A549 (cell line): ENCODE data around the gene FSTL4.

Source experiments
- CBX2 ChIP-seq: fragments of 200-600 bp; sonication (generic); IDR thresholded peaks from 2 replicates; pipeline ENCODE4 v1.6.1; 2016; ENCODE audit warnings: low read depth, mild to moderate bottlenecking, borderline replicate concordance
- CHD2 ChIP-seq: fragments of 150-350 bp; IDR thresholded peaks from 2 replicates; pipeline ENCODE4 v1.6.1; 2014; ENCODE audit warnings: low read length; ENCODE audit not compliant: partially characterized antibody
- CTCF ChIP-seq: fragments of >200 bp; sonication (Bioruptor Twin); formaldehyde crosslinking; IDR thresholded peaks from 3 replicates; pipeline ENCODE4 v1.5.1; 2016
- FOSL2 ChIP-seq, 2 experiments: fragments of 450-650 bp in 1 of 2; fragments of >200 bp in 1 of 2; sonication (Bioruptor Twin) in 1 of 2; formaldehyde crosslinking; IDR thresholded peaks; 2 replicates each; pipeline versions ENCODE4 v1.5.0 to v1.6.1; 2016 to 2020; ENCODE audit warnings: mild to moderate bottlenecking in 1 of 2, moderate library complexity in 1 of 2
- HMGXB4 ChIP-seq: fragments of 250-450 bp; sonication (Bioruptor Pico); IDR thresholded peaks from 2 replicates; pipeline ENCODE4 v1.5.0; 2021; ENCODE audit warnings: mild to moderate bottlenecking, moderate library complexity, borderline replicate concordance
- HOXB13 ChIP-seq: fragments of 250-450 bp; sonication (Bioruptor Pico); IDR thresholded peaks from 2 replicates; pipeline ENCODE4 v1.5.0; 2020; ENCODE audit warnings: low read depth, mild to moderate bottlenecking, moderate library complexity
- JUN ChIP-seq, 2 experiments: fragments of >200 bp; sonication (Bioruptor Twin); formaldehyde crosslinking; IDR thresholded peaks; 2 replicates in 1 of 2; 3 replicates in 1 of 2; pipeline ENCODE4 v1.6.1; 2016 to 2017
- KDM1A ChIP-seq: fragments of 200-600 bp; sonication (generic); IDR thresholded peaks from 2 replicates; pipeline ENCODE4 v1.6.1; 2016; ENCODE audit warnings: low read depth, mild to moderate bottlenecking
- MAX ChIP-seq: IDR thresholded peaks from 2 replicates; pipeline ENCODE4 v1.6.1; 2012
- MYC ChIP-seq: IDR thresholded peaks from 2 replicates; pipeline ENCODE4 v1.6.1; 2012; ENCODE audit warnings: mild to moderate bottlenecking, inconsistent platforms, low read length, improper control_type of control experiment, borderline replicate concordance
- RAD21 ChIP-seq, 2 experiments: fragments of >200 bp in 1 of 2; sonication (Bioruptor Twin) in 1 of 2; formaldehyde crosslinking in 1 of 2; IDR thresholded peaks in 1 of 2; conservative IDR thresholded peaks in 1 of 2; 2 replicates in 1 of 2; 3 replicates in 1 of 2; pipeline ENCODE4 v1.6.1; 2012 to 2018; ENCODE audit warnings: inconsistent platforms in 1 of 2

- TF ChIP-seq CTCF (no peak), JUN (IDR thresholded peaks at IDR 0.05) (no peak), RAD21 (conservative IDR thresholded peaks at IDR 0.05 in 1 of 2, IDR thresholded peaks at IDR 0.05 in 1 of 2) (no peak), CHD2 (no peak), CBX2 (no peak), MAX (no peak), KDM1A (no peak), HOXB13 (no peak), HMGXB4 (CRISPR knock-in tag) (no peak), MYC (no peak), FOSL2 (IDR thresholded peaks at IDR 0.05) (no peak), FOSL2 (CRISPR knock-in tag; IDR thresholded peaks at IDR 0.05) (no peak)
Measured at GRCh38 chr5:133602835-133603380, 9.4 kb downstream of the FSTL4 start.
